HUES48 (cell line): ENCODE data around the gene DAPK3.

Source experiments
- H3K27ac ChIP-seq: one replicate; pipeline ENCODE4 v1.7.0; 2013; ENCODE audit warnings: low read depth, low read length, inconsistent platforms
- H3K27me3 ChIP-seq: 2 replicates; pipeline ENCODE4 v1.6.1; 2013; ENCODE audit warnings: mild to moderate bottlenecking, low read length; ENCODE audit not compliant: control insufficient read depth, insufficient read depth
- H3K36me3 ChIP-seq: 2 replicates; pipeline ENCODE4 v1.6.1; 2013; ENCODE audit warnings: low read length; ENCODE audit not compliant: control insufficient read depth, insufficient read depth
- H3K4me1 ChIP-seq: 2 replicates; pipeline ENCODE4 v1.6.1; 2013; ENCODE audit warnings: mild to moderate bottlenecking, low read length; ENCODE audit not compliant: control insufficient read depth, insufficient read depth
- H3K4me3 ChIP-seq: 2 replicates; pipeline ENCODE4 v1.5.1; 2013; ENCODE audit warnings: mild to moderate bottlenecking, low read depth, low read length
- H3K9ac ChIP-seq: 2 replicates; pipeline ENCODE4 v1.6.1; 2013; ENCODE audit warnings: mild to moderate bottlenecking, low read depth, low read length, moderate library complexity
- H3K9me3 ChIP-seq: 2 replicates; pipeline ENCODE4 v1.6.1; 2013; ENCODE audit warnings: low read length; ENCODE audit not compliant: control insufficient read depth, insufficient read depth

DAPK3 gene

DNA sequence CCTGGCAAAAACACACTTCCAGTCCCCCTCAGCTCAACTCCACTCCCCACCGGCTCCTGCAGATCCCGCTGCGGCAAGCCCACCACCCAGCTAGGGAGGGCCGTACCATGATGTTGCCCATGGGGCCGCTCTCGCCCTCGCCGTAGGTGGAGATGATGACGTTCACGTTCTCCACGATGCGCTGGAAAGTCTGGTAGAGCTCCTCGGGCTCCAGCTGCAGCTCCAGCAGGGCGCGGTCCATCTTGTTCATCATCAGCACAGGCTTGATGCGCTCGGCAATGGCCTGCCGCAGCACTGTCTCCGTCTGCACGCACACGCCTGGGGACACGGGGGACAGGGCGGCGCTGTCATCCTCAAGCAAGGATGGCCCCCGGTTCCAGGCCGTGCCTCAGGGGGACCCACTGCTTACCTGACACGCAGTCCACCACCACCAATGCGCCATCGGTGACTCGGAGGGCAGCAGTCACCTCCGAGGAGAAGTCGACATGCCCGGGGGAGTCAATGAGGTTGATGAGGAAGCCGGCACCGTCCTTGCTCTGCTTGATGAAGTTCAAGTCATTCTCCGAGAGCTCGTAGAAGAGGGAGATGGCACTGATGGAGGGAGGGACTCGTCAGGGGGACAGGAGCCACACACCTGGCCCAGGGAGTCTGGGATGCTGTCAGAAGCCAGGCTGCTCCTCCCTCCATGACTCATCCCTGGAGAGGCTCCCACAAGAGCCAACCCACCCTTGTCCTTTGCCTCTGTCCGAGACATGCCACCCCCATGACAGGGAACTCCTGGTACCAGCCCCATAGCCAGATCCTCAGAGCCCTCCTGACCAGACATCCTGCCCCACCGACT is 12.0 kb upstream of the DAPK3 start:
- Histone ChIP-seq H3K27ac (peak overlapping the region; percentile 97), H3K4me3 (peak overlapping the region; percentile 96; the same call in 1 of the 2 replicates), H3K9ac (peak overlapping the region; percentile 98; the same call in 1 of the 2 replicates), H3K27me3 (0 out of 2 replicates have a peak, but pooled peaks cover 3% of the 10 kb centered on the region), H3K9me3 (no peaks in the 10 kb centered on the region), H3K4me1 (peaks cover 23% of the 10 kb centered on the region), H3K36me3 (peaks cover 67% of the 10 kb centered on the region)

DNA sequence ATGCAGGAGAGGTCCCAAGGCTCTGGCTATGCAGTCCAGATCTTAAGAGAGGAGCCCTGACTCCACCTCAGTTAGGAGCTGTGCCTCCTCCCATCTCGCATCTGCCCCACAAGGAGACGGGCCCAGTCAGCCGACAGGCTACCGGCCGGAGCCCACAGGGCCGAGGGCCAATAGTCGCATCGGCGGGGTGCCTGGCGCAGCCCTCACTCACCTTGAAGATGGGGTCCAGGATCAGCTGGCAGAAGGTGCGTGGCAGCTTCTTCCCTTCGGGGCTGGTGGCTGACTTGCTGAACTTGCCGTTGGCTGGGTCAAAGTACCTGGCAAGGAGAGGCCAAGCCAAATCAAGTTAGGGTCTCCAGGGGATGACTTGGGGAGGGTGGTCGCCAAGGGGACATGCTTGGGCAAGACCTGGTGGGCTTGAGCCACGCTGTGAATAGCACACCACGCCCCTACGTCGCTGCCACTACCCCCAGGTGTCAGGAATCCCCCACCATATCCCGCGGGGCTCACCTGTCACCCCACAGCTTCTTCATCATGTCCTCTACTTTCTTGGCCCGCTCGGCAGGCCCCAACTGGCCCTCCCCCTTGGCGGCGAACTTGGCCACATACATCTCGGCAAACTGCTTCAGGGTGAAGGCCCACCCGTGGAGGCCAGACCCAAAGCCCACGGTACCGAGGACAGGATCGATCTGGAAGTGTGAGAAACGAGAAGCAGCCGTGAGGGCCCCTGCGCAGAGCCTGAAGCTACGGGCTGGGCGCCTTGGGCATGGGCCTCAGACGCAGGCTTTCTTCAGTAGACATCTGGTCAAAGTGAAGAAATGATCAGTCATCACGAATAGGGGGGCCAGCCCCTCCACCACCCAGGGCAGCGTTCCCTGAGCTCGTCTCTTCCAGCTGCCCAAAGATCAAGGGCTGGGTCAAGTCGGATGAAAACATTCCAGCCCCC is 11.1 kb upstream of the DAPK3 start:
- Histone ChIP-seq H3K27me3 (0 out of 2 replicates have a peak, but pooled peaks cover 3% of the 10 kb centered on the region), H3K9me3 (no peaks in the 10 kb centered on the region), H3K4me3 (no peak overlapping the region), H3K27ac (peak overlapping the region; percentile 97), H3K4me1 (peaks cover 19% of the 10 kb centered on the region), H3K9ac (no peak overlapping the region), H3K36me3 (peaks cover 76% of the 10 kb centered on the region)

DNA sequence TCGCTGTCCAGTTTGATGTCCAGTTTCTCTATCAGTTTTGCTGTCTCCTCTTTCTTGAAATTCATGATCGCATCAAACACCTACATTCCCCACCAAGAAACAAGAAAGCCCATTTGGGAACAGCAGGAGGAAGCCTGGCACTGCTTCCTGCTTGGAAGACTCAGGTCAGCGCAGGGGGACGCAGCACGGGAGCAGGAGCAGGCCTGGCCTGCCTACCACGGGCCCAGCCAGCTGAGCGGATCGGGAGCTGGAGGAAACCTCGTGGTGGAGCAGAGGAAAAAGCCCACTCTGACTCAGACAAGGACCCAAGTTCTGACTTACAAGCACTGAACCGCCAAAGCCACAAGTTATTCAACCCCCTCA is 10.5 kb upstream of the DAPK3 start:
- H3K4me1 ChIP-seq: peaks cover 16% of the 10 kb centered on the region
- H3K36me3 ChIP-seq: peaks cover 82% of the 10 kb centered on the region
- H3K27me3 ChIP-seq: 0 out of 2 replicates have a peak, but pooled peaks cover 3% of the 10 kb centered on the region
- H3K4me3 ChIP-seq: no peak overlapping the region
- no peaks in the 10 kb centered on the region for H3K9me3 ChIP-seq
- H3K27ac ChIP-seq: peak overlapping the region; percentile 41
- H3K9ac ChIP-seq: no peak overlapping the region

DNA sequence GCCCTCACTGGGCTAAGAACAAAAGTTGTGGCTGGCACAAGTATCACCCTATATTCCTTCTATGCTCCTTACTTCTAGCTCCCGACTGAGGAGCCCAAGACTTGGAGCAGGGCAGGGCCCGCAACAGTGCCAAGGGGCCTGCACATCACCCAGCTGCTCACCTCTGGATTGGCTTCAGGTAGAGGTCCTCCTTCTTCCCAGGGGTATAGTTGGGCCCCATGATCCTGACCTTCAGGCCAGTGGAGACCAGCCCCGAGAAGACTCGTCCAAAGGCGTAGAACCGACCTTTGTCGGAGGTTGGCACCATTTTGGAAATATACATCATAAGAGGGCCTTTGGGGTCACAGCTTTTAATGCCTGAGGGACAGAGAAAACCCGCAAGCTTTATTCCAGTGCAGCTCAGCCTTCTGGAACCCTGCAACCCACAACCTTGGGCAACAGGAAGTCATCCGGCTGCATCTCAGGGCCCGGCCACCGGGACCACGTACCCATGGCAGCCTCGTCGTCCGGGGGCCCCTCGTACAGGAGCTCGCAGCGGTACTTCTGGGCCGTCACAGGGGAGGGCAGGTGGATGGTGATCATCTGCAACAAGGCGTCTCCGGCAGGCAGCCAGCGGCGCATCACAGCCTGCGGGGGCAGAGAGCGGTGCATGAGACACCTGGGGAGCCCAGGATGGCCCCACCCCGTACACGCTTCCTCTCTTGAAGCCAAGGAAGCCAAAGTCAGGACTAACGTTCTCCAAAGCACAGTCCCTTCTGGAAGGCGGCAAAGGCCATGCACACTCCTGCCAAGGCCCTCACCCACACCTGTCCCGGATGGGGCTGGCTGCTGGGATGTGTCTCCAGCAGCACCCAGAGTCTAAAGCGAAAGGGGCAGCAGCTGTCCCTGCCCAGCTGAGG is 9.7 kb upstream of the DAPK3 start:
- Histone ChIP-seq H3K4me3 (no peak overlapping the region), H3K27ac (peak overlapping the region; percentile 11), H3K9ac (no peak overlapping the region), H3K9me3 (no peaks in the 10 kb centered on the region), H3K36me3 (peaks cover 90% of the 10 kb centered on the region), H3K4me1 (peaks cover 9% of the 10 kb centered on the region), H3K27me3 (0 out of 2 replicates have a peak, but pooled peaks cover under 1% of the 10 kb centered on the region)

DNA sequence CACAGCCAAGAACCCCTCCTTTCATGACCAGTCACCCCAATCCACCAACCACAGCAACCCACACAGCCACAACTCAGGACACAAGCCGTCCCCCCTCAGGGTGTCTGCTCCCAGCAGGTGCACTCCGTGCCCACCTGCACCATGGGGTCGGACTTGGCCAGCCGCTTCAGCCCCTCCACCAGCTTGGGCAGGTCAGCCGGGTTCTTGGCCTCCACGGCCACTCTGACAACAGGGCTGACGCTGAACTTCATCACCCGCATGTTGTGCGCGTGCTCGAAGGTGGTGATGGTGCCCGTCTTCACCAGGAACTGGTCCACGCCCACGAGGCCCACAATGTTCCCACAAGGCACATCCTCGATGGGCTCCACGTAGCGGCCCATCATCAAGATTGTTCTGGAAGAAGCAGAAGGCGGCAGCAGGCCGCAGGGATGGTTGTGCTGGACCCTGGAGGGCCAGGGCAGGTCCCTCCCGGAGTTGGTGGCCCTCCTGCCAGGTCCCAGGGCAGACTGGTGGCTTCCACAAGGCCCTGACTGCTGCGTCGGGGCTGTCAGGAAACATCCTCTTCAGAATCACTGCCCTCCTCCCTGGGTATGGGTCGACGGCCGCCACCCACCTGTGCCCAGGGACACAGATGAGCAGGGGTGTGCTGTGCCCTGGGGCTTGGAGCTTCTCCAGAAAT is 8.9 kb upstream of the DAPK3 start:
- H3K9me3 ChIP-seq: no peaks in the 10 kb centered on the region
- peaks cover 97% of the 10 kb centered on the region for H3K36me3 ChIP-seq

DNA sequence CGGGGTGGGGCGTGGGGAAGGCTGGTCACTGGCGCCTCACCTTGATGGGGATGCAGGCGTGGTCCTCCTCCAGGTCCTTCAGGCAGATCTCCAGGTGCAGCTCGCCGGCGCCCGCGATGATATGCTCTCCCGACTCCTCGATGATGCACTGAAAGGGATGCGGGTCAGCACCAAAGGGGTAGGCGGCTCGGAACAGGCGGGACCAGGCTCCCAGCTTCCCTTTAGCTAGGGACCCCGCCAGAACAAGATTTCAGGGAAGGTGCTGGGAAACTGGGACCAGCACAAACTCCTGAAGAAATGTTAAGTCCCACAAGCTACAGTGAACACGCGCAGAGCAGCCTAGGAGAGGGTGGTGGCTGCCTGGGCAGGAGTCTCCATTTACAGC is 8.4 kb upstream of the DAPK3 start:
- no peaks in the 10 kb centered on the region for H3K9me3 ChIP-seq
- peaks cover 7% of the 10 kb centered on the region for H3K4me1 ChIP-seq
- no peaks in the 10 kb centered on the region for H3K27me3 ChIP-seq
- H3K36me3 ChIP-seq: peaks cover 94% of the 10 kb centered on the region
- peak overlapping the region; percentile 31 for H3K27ac ChIP-seq
- no peak overlapping the region for H3K9ac ChIP-seq
- no peak overlapping the region for H3K4me3 ChIP-seq

More for the DNA sequence above, 8.9 kb upstream of the DAPK3 start:
- Histone ChIP-seq H3K9ac (no peak overlapping the region), H3K4me1 (peaks cover 7% of the 10 kb centered on the region), H3K4me3 (no peak overlapping the region), H3K27me3 (no peaks in the 10 kb centered on the region), H3K27ac (peak overlapping the region; percentile 31)

DNA sequence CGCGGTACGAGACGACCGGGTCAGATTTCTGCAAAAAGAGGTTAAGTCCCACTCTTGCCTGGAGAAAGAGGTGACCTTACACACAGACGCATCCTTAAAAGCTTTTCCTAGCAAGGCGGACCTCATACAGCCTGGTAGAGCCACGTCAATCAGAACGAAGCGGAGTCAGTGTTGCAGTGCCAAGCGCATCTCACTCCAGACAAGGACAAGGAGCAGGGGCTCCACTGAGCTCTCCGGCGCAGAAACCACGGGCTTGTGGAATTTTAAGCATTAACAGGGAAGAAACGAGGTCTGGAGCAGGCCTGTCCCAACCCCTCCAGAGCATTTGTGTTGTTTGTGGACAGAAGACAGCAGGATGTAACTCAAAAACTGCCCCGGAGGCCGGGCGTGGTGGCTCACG is 7.2 kb upstream of the DAPK3 start:
- Histone ChIP-seq H3K27ac (peak overlapping the region; percentile 42), H3K9me3 (no peaks in the 10 kb centered on the region), H3K4me3 (no peak overlapping the region), H3K4me1 (no peaks in the 10 kb centered on the region), H3K9ac (no peak overlapping the region), H3K36me3 (peaks cover 82% of the 10 kb centered on the region), H3K27me3 (no peaks in the 10 kb centered on the region)

DNA sequence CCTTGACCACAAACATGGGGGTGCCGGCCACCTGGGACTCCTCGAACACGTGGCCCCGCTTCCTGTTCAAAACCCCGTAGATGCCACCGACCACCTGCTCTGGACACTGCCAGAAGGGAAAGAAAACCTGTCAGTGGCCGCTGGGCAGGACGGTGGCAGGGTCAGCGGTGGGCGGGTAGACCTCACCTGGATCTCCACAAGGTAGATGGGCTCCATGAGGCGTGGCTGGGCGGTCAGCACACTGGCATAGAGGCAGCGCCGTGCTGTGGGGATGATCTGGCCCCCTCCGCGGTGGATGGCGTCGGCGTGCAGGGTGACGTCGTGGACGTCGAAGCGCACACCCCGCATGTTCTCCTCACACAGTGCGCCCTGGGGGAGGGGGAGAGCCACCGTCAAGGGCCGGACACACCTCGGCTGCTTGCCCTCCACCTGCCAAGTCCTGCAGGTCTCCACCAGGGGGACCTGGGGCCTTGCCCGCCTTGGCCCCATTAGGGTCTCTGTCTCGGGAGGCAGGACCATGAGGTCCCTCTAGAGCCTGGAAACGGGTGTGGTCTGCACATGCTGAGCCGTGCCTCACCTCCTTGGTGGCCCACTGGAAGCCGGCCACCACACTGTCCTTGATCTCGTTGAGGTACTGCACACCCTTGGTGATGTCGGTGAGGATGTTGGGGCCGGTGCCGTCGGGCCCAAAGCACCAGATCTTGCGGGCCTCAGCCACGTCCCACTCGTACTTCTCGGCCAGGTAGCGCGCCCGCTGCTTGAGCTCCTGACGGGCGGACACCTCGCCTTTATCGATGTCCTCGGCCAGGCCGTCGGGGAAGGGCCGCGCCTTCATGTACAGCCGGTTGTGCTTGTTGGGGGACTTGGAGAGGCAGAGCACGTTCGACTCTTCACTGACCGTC is 6.6 kb upstream of the DAPK3 start:
- H3K4me1 ChIP-seq: no peaks in the 10 kb centered on the region
- no peaks in the 10 kb centered on the region for H3K27me3 ChIP-seq
- no peaks in the 10 kb centered on the region for H3K9me3 ChIP-seq
- H3K4me3 ChIP-seq: no peak overlapping the region
- H3K9ac ChIP-seq: no peak overlapping the region
- peaks cover 79% of the 10 kb centered on the region for H3K36me3 ChIP-seq
- peak overlapping the region; percentile 42 for H3K27ac ChIP-seq

DNA sequence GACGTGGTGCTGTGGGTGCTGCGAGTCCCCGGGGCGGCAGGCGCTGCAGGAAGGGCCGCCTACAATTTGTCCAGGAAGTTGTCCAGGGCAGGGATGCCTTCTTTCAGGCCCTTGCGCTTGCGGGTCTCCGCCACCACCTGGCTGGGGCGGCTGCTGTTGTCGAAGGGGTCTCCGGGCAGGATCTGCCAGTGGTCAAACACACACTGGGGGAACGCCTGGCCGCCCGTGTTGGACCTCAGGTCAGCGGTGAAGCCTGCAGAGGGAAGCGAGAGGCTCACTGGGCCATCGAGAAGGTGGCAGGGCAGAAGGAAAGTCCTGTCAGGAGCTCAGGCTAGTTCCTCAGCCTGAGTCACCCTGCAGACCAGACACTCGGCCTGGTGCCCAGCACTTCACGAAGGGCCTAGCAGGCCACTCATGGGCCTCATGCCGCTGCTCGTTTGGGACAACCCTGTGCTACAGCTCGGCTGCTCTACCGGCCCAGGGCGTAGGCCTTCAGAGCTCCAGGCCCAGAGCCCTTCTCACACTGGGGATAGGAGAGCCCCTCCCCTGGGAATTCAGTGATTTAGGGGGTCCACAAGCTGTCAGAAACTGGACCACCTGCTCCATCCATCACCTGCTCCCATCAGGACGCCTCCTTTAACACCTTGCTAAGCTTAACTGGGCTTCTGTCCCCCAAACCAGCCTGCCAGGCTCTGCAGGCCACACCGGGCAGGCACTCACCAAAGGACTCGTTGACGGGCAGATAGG is 5.8 kb upstream of the DAPK3 start:
- H3K4me1 ChIP-seq: no peaks in the 10 kb centered on the region
- no peaks in the 10 kb centered on the region for H3K9me3 ChIP-seq
- H3K9ac ChIP-seq: no peak overlapping the region
- peaks cover 73% of the 10 kb centered on the region for H3K36me3 ChIP-seq
- H3K27me3 ChIP-seq: no peaks in the 10 kb centered on the region
- H3K27ac ChIP-seq: peak overlapping the region; percentile 42
- H3K4me3 ChIP-seq: no peak overlapping the region
